LHCN-M2 (cell line): ENCODE results near the gene MRPL47. TPM values are rescaled to one million over a fixed set of nuclear protein-coding genes. Genes with fewer than 3 reads are reported as not detected.

Source experiments
- DNase-seq: peaks from one replicate; pipeline ENCODE4 v3.0.0-alpha.2; 2012; ENCODE audit warnings: low read depth
- total RNA-seq: library from RNA; depleted of rRNA; stranded (reverse); fragments of >200 nt; gene quantifications from 2 replicates; pipeline ENCODE4 v1.2.3, GENCODE V29; 2014; rRNA removed

MRPL47 gene
- total RNA-seq, 1 experiment from 2014 or later, result 41.8 TPM

- DNase-seq, result no peak
Observed at GRCh38 chr3:179591313-179591712, 13.1 kb downstream of the MRPL47 start.

GRCh38 chr3:179590669-179591068, 13.8 kb downstream of the MRPL47 start:
- no peak for DNase-seq

GRCh38 chr3:179589143-179589542, 15.3 kb downstream of the MRPL47 start:
- DNase-seq, result no peak

- no peak for DNase-seq
Observed at GRCh38 chr3:179580992-179581391, 23.4 kb downstream of the MRPL47 start.

GRCh38 chr3:179565496-179565895, 38.9 kb downstream of the MRPL47 start:
- DNase-seq, result no peak

GRCh38 chr3:179563271-179563783, 41.1 kb downstream of the MRPL47 start:
- DNase-seq, result peak; percentile 77

GRCh38 chr3:179562591-179563270, 41.7 kb downstream of the MRPL47 start, which contains the start of gene ACTL6A:
Gene ACTL6A, plus strand, starts transcription at chr3:179562926. Its CDS starts 167 bp downstream, at chr3:179563093.
- peak; percentile 99 for DNase-seq

- DNase-seq, result no peak
Observed at GRCh38 chr3:179560791-179561190, 43.6 kb downstream of the MRPL47 start.

- peak; percentile 66 for DNase-seq
Observed at GRCh38 chr3:179558742-179559364, 45.6 kb downstream of the MRPL47 start.

GRCh38 chr3:179551349-179552105, 52.9 kb downstream of the MRPL47 start:
- DNase-seq, result no peak

- DNase-seq, result no peak
Observed at GRCh38 chr3:179546814-179547241, 57.6 kb downstream of the MRPL47 start.

- peak; percentile 76 for DNase-seq
Observed at GRCh38 chr3:179544981-179545645, 59.3 kb downstream of the MRPL47 start.

GRCh38 chr3:179542375-179542774, 62.1 kb downstream of the MRPL47 start:
- DNase-seq, result no peak

GRCh38 chr3:179541596-179541995, 62.8 kb downstream of the MRPL47 start:
- DNase-seq, result no peak

- DNase-seq, result no peak
Observed at GRCh38 chr3:179541094-179541493, 63.3 kb downstream of the MRPL47 start.

Other genes starting within 250 kb of the MRPL47 start
- 42.7 and 46.2 TPM in 2 replicates for gene GNB4, start 153.2 kb downstream of the MRPL47 start, total RNA-seq
- gene ACTL6A, start 41.7 kb downstream of the MRPL47 start, total RNA-seq, result 171 and 199 TPM in 2 replicates
- gene NDUFB5, start 156 bp upstream of the MRPL47 start, total RNA-seq, result 110 and 117 TPM in 2 replicates
- 11.1 and 16.5 TPM in 2 replicates for gene USP13, start 48.4 kb upstream of the MRPL47 start, total RNA-seq